CD14-positive monocyte (primary cell): ENCODE data around the gene GAL. TPM values are rescaled to one million over a fixed set of nuclear protein-coding genes. Genes with fewer than 3 reads are reported as not detected.

Experiments
- DNase-seq, 3 donors: peaks; one replicate each; pipeline ENCODE4 v3.0.0-alpha.2; 2011 to 2022
- H2AFZ ChIP-seq: 2 replicates; pipeline ENCODE4 v1.6.0; 2012; ENCODE audit warnings: mild to moderate bottlenecking, low read depth, low read length, inconsistent platforms; ENCODE audit not compliant: insufficient read depth, poor library complexity, severe bottlenecking
- H3K27ac ChIP-seq, 2 donors: 1 replicate in 1 of 2; 2 replicates in 1 of 2; pipeline ENCODE4 v1.5.1; 2012 to 2013; ENCODE audit warnings: low read length in 2 of 2, control low read depth in 1 of 2, inconsistent platforms in 1 of 2, low read depth in 1 of 2, mild to moderate bottlenecking in 1 of 2
- H3K27me3 ChIP-seq, 2 donors: one replicate each; pipeline versions ENCODE4 v1.6.0 to v1.6.1; 2011 to 2013; ENCODE audit warnings: low read length in 2 of 2; ENCODE audit not compliant: control insufficient read depth in 2 of 2, insufficient read depth in 2 of 2
- H3K36me3 ChIP-seq, 2 donors: replicated peaks in 1 of 2; 1 replicate in 1 of 2; 2 replicates in 1 of 2; pipeline versions ENCODE4 v1.5.1 to v1.6.1; 2012 to 2013; ENCODE audit warnings: low read length in 2 of 2, control low read depth in 1 of 2, inconsistent platforms in 1 of 2, mild to moderate bottlenecking in 1 of 2; ENCODE audit not compliant: insufficient read depth in 2 of 2, control insufficient read depth in 1 of 2
- H3K4me1 ChIP-seq, 2 donors: 1 replicate in 1 of 2; 2 replicates in 1 of 2; pipeline versions ENCODE4 v1.5.1 to v1.6.1; 2012 to 2013; ENCODE audit warnings: low read length in 2 of 2, control low read depth in 1 of 2, inconsistent platforms in 1 of 2, mild to moderate bottlenecking in 1 of 2, moderate library complexity in 1 of 2; ENCODE audit not compliant: insufficient read depth in 2 of 2, control insufficient read depth in 1 of 2
- H3K4me2 ChIP-seq: replicated peaks from 2 replicates; pipeline ENCODE3; 2012; ENCODE audit warnings: low read length, moderate library complexity, mild to moderate bottlenecking; ENCODE audit not compliant: poor library complexity, severe bottlenecking; ENCODE audit errors: extremely low read depth
- H3K4me3 ChIP-seq, 3 experiments: fragments of 200-600 bp in 1 of 3; sonication (generic) in 1 of 3; replicated peaks in 1 of 3; 1 replicate in 2 of 3; 2 replicates in 1 of 3; pipeline ENCODE4 v1.5.1; 2011 to 2013; ENCODE audit warnings: low read length in 3 of 3, mild to moderate bottlenecking in 3 of 3, control low read depth in 2 of 3, low read depth in 2 of 3, inconsistent platforms in 1 of 3, moderate library complexity in 1 of 3
- H3K79me2 ChIP-seq: 2 replicates; pipeline ENCODE4 v1.6.0; 2012; ENCODE audit warnings: mild to moderate bottlenecking, control low read depth, inconsistent platforms, low read length, moderate library complexity; ENCODE audit not compliant: insufficient read depth
- H3K9ac ChIP-seq: 2 replicates; pipeline ENCODE4 v1.6.0; 2017; ENCODE audit warnings: low read length, mild to moderate bottlenecking; ENCODE audit not compliant: insufficient read depth, poor library complexity, severe bottlenecking
- H3K9me3 ChIP-seq, 2 donors: replicated peaks in 1 of 2; 1 replicate in 1 of 2; 2 replicates in 1 of 2; pipeline versions ENCODE4 v1.5.1 to v1.6.1; 2012 to 2013; ENCODE audit warnings: low read length in 2 of 2, control low read depth in 1 of 2; ENCODE audit not compliant: control insufficient read depth in 1 of 2, insufficient read depth in 1 of 2
- H4K20me1 ChIP-seq: 2 replicates; pipeline ENCODE4 v1.6.0; 2012; ENCODE audit warnings: mild to moderate bottlenecking, low read length, control low read depth, moderate library complexity; ENCODE audit not compliant: insufficient read depth
- H3K27ac Mint-ChIP-seq, 7 donors: one replicate each; pipeline ENCODE4 v1.8.0; 2020; ENCODE audit warnings: mild to moderate bottlenecking in 7 of 7, mixed read lengths in 7 of 7, moderate library complexity in 6 of 7, inconsistent platforms in 2 of 7
- H3K27me3 Mint-ChIP-seq, 3 donors: one replicate each; pipeline ENCODE4 v1.8.0; 2021 to 2022; ENCODE audit warnings: low read depth in 3 of 3, mild to moderate bottlenecking in 3 of 3, mixed read lengths in 3 of 3, moderate library complexity in 3 of 3, inconsistent platforms in 1 of 3
- H3K36me3 Mint-ChIP-seq, 2 donors: one replicate each; pipeline ENCODE4 v1.8.0; 2020; ENCODE audit warnings: mixed read lengths in 2 of 2, inconsistent platforms in 1 of 2, mild to moderate bottlenecking in 1 of 2
- H3K4me1 Mint-ChIP-seq: one replicate; pipeline ENCODE4 v1.8.0; 2020; ENCODE audit warnings: mild to moderate bottlenecking, mixed read lengths
- H3K4me3 Mint-ChIP-seq, 2 donors: one replicate each; pipeline ENCODE4 v1.8.0; 2020; ENCODE audit warnings: mild to moderate bottlenecking in 2 of 2, mixed read lengths in 2 of 2, moderate library complexity in 1 of 2
- H3K9me3 Mint-ChIP-seq, 7 donors: one replicate each; pipeline ENCODE4 v1.8.0; 2020 to 2022; ENCODE audit warnings: mixed read lengths in 7 of 7, mild to moderate bottlenecking in 6 of 7, moderate library complexity in 6 of 7, inconsistent platforms in 2 of 7
- CTCF ChIP-seq: fragments of 200-600 bp; IDR thresholded peaks from one replicate; pipeline ENCODE4 v1.8.0; 2022; ENCODE audit warnings: antibody characterized with exemption, mild to moderate bottlenecking
- WGBS: methylation state at CpG from one replicate; pipeline ENCODE4 v1.1.5; 2013; ENCODE audit warnings: missing lambda C conversion rate; ENCODE audit not compliant: insufficient coverage; 5-methylcytosine and 5-hydroxymethylcytosine counted together
- intact Hi-C, 2 donors: fragments of 100-400 bp; cut with micrococcal nuclease; formaldehyde crosslinking; loops; one replicate each; pipeline versions ENCODE4 v1.15.0 to v1.15.1; 2023
- polyA plus RNA-seq, 3 donors: library from polyadenylated mRNA; depleted of rRNA in 1 of 3; unstranded in 2 of 3; stranded (reverse) in 1 of 3; fragments of 300-500 nt in 2 of 3; fragments of >200 nt in 1 of 3; fragmentation: Illumina TruSeq in 2 of 3; gene quantifications; 1 replicate in 2 of 3; 2 replicates in 1 of 3; pipeline ENCODE4 v1.2.3, GENCODE V29; 2012 to 2021

GAL gene
- polyA plus RNA-seq, 3 donors, result not detected

GRCh38 chr11:68649851-68650555 is 34.3 kb upstream of the GAL start:
- H3K4me3 ChIP-seq, result no peak overlapping the region
- H3K4me1 Mint-ChIP-seq, result peaks cover 2% of the 10 kb centered on the region
- H4K20me1 ChIP-seq, result no peaks in the 10 kb centered on the region
- no peak overlapping the region for H3K27ac ChIP-seq
- no peaks in the 10 kb centered on the region for H3K79me2 ChIP-seq
- H2AFZ ChIP-seq, result no peak overlapping the region
- no peak for TF ChIP-seq CTCF
- peaks cover 8 to 45% (median 20%) of the 10 kb centered on the region in 3 donors for H3K27me3 Mint-ChIP-seq
- no peaks in the 10 kb centered on the region for H3K36me3 ChIP-seq
- peaks cover 16 to 21% of the 10 kb centered on the region in 2 donors for H3K9me3 ChIP-seq
- peak overlapping the region in 1 of 2 donors; percentile 30 for H3K4me3 Mint-ChIP-seq
- H3K27me3 ChIP-seq, result peaks cover 0 to 13% of the 10 kb centered on the region in 2 donors
- WGBS, result 70% methylated on average over 36 of the region's 38 CpGs
- no peak overlapping the region for H3K4me2 ChIP-seq
- no peaks in the 10 kb centered on the region for H3K36me3 Mint-ChIP-seq
- H3K27ac Mint-ChIP-seq, result no peak overlapping the region
- no peak overlapping the region for H3K9ac ChIP-seq
- H3K4me1 ChIP-seq, result no peaks in the 10 kb centered on the region
- peaks cover 16 to 33% (median 26%) of the 10 kb centered on the region in 7 donors for H3K9me3 Mint-ChIP-seq
- intact Hi-C loops, result no loop called here
- no peak for DNase-seq

GRCh38 chr11:68650801-68651200 is 33.5 kb upstream of the GAL start:
- no peak overlapping the region for H3K4me3 Mint-ChIP-seq
- Histone ChIP-seq H3K27me3 (peaks cover 0 to 13% of the 10 kb centered on the region in 2 donors), H3K9ac (no peak overlapping the region), H3K79me2 (no peaks in the 10 kb centered on the region), H3K27ac (no peak overlapping the region), H3K4me3 (no peak overlapping the region), H3K36me3 (no peaks in the 10 kb centered on the region), H3K9me3 (peaks cover 9 to 19% of the 10 kb centered on the region in 2 donors), H4K20me1 (no peaks in the 10 kb centered on the region), H2AFZ (no peak overlapping the region), H3K4me1 (no peaks in the 10 kb centered on the region), H3K4me2 (no peak overlapping the region)
- H3K27me3 Mint-ChIP-seq, result peaks cover 8 to 45% (median 20%) of the 10 kb centered on the region in 3 donors
- DNase-seq, result no peak
- no peak for TF ChIP-seq CTCF
- H3K36me3 Mint-ChIP-seq, result no peaks in the 10 kb centered on the region
- H3K9me3 Mint-ChIP-seq, result peaks cover 14 to 32% (median 22%) of the 10 kb centered on the region in 7 donors
- no peak overlapping the region for H3K27ac Mint-ChIP-seq
- H3K4me1 Mint-ChIP-seq, result peaks cover 2% of the 10 kb centered on the region
- 97% methylated on average over 7 of the region's 14 CpGs for WGBS
- intact Hi-C loops, result no loop called here
